ENCODE results near the gene PILRA.

GRCh38 chr7:100425347-100425746, 52.1 kb downstream of the PILRA start:
- TF ChIP-seq CTCF (IDR thresholded peaks at IDR 0.05) = no peak
- no peak for TF ChIP-seq POLR2A (IDR thresholded peaks at IDR 0.05)
- no peak for TF ChIP-seq POLR2AphosphoS5 (IDR thresholded peaks at IDR 0.05)
- TF ChIP-seq EP300 (IDR thresholded peaks at IDR 0.05) = no peak

Data from gastroesophageal sphincter (tissue), 3 donors.